ENCODE measurements around the gene ENGASE. TPM values are rescaled to one million over a fixed set of nuclear protein-coding genes. Genes with fewer than 3 reads are reported as not detected.

Gene ENGASE
- total RNA-seq, 1 donor from 2014 or later = 52.4 TPM

DNA sequence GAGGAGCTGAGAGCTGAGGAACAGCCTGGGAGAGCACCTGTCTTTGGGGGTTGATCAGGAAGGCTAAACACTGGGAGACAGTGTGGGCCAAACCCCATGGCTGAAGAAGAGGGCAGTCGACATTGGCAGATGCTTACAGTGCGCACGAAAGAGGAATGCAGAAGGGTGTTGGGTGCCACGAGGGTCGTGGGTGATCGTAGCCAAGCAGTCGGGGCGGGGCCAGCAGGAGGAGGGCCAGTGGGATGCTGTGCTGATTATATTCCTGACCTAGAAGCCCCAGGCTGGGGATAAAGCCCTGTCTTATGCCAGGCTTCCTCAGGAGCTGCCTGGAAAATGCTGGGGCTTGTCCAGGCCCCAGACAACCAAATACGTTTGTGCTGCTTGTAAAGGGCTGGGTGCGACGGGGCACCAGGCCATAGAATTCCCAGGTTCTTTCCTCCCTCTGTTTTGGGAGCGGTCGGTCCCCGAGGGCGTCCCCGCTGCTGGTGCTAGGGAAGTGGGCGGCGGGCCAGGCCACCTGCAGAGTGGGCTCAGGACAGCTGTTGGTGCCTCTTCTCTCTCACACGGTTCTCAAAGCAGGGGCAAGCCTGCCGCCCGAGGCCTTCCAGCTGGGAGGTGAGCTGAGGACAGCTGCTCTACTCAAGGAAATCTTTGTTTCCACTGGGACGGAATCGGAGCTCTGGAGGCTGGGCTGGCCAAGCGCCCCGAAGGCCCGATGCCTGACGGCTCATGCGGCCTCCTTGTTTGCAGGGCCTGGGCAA is 40.7 kb upstream of the ENGASE start:
- Mint-ChIP-seq H3K36me3 (ENCODE audit: low read depth) (no peaks in the 10 kb centered on the region), H3K27ac (no peak overlapping the region), H3K27me3 (peaks cover 9% of the 10 kb centered on the region), H3K9me3 (no peaks in the 10 kb centered on the region), H3K4me3 (no peak overlapping the region), H3K4me1 (no peaks in the 10 kb centered on the region)
- no peak for DNase-seq
- intact Hi-C loops (cut with micrococcal nuclease) = no loop called here

DNA sequence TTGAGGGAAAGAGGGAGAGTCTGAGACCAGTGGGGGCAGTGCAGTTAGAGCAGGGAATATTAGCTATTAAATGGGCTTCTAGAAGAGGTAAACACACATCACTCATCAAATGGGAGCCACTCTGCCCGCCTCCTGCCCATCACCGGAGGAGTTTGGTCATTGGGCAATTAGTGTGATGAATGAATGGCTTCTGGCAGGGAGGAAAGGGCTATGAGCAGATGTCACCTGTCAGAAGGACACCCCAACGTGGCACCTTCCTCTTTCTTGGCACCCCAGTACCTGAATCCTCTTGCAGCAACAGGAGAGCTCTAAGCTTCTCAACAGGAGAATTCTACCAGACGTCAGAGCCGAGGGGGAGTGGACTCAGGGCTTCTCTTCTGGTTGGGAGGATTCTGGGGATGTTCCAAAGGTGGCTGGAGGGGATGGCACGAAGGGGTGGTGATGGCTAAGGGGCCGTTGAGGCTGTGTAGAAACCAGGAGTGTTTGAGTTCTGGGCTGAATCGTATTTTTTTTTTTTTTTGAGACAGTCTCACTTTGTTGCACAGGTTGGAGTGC is 39.6 kb upstream of the ENGASE start:
- no peaks in the 10 kb centered on the region for H3K36me3 Mint-ChIP-seq (ENCODE audit: low read depth)
- no peaks in the 10 kb centered on the region for H3K4me1 Mint-ChIP-seq
- intact Hi-C loops (cut with micrococcal nuclease) = no loop called here
- H3K27me3 Mint-ChIP-seq = peaks cover 6% of the 10 kb centered on the region
- no peak overlapping the region for H3K4me3 Mint-ChIP-seq
- no peak overlapping the region for H3K27ac Mint-ChIP-seq
- DNase-seq = no peak
- no peaks in the 10 kb centered on the region for H3K9me3 Mint-ChIP-seq

DNA sequence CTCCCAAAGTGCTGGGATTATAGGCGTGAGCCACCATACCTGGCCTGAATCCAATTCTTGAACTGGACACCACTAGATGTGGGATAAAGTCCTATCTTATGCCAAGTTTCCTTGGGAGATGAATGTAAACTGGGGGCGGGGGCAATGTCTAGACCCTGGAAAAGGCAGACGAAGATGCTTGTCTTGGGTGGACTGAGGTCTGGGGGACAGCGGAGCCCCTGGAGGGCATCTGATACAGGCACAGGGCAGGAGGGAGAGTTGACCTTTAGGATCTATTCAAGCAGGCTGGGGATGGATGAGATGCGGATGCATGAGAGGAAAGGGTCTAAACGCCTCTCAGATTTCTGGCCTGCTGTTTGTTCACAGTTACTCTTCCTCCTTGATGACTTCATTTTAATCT is 38.9 kb upstream of the ENGASE start:
- Mint-ChIP-seq H3K27me3 (peaks cover 5% of the 10 kb centered on the region), H3K4me1 (no peaks in the 10 kb centered on the region), H3K27ac (no peak overlapping the region), H3K4me3 (no peak overlapping the region), H3K36me3 (ENCODE audit: low read depth) (no peaks in the 10 kb centered on the region), H3K9me3 (no peaks in the 10 kb centered on the region)
- no peak for DNase-seq
- intact Hi-C loops (cut with micrococcal nuclease) = no loop called here

DNA sequence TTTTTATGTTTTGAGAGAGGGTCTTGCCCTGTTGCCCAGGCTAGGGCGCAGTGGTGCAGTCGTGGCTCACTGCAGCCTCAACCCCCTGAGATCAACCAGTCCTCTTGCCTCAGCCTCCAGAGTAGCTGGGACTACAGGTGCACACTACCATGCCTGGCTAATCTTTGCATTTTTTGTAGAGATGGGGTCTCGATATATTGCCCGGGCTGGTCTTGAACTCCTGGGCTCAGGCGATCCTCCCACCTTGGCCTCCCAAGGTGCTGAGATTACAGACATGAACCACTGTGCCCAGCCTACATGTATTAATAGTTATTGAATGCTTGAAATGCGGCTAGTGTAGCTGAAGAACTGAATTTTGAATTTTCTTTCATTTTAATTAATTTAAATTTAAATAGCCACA is 38.4 kb upstream of the ENGASE start:
- no peak overlapping the region for H3K27ac Mint-ChIP-seq
- DNase-seq = no peak
- no peaks in the 10 kb centered on the region for H3K9me3 Mint-ChIP-seq
- H3K4me3 Mint-ChIP-seq = no peak overlapping the region
- peaks cover 5% of the 10 kb centered on the region for H3K27me3 Mint-ChIP-seq
- intact Hi-C loops (cut with micrococcal nuclease) = no loop called here
- no peaks in the 10 kb centered on the region for H3K4me1 Mint-ChIP-seq
- H3K36me3 Mint-ChIP-seq (ENCODE audit: low read depth) = no peaks in the 10 kb centered on the region

DNA sequence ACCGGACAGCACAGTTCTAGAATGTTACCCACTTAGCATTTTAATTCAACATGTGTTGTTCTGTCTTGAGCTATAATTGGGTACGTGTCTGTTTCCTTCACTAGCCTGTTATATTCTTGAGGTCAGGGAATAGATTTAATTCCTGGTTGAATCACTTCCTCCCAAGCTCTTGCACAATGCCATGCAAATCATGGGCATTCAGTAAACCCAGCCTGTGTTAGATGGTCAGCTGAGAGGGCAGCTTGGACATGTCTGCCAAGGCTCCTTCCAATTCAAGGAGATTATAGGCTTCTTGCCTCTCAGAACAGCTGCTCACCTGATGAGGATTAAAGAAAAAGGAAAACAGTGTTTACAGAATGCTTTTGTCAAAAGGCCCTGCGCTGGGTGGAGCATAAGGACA is 38.0 kb upstream of the ENGASE start:
- intact Hi-C loops (cut with micrococcal nuclease) = no loop called here
- no peaks in the 10 kb centered on the region for H3K9me3 Mint-ChIP-seq
- H3K36me3 Mint-ChIP-seq (ENCODE audit: low read depth) = no peaks in the 10 kb centered on the region
- H3K4me1 Mint-ChIP-seq = no peaks in the 10 kb centered on the region
- no peak overlapping the region for H3K27ac Mint-ChIP-seq
- peaks cover 5% of the 10 kb centered on the region for H3K27me3 Mint-ChIP-seq
- DNase-seq = no peak
- H3K4me3 Mint-ChIP-seq = no peak overlapping the region

DNA sequence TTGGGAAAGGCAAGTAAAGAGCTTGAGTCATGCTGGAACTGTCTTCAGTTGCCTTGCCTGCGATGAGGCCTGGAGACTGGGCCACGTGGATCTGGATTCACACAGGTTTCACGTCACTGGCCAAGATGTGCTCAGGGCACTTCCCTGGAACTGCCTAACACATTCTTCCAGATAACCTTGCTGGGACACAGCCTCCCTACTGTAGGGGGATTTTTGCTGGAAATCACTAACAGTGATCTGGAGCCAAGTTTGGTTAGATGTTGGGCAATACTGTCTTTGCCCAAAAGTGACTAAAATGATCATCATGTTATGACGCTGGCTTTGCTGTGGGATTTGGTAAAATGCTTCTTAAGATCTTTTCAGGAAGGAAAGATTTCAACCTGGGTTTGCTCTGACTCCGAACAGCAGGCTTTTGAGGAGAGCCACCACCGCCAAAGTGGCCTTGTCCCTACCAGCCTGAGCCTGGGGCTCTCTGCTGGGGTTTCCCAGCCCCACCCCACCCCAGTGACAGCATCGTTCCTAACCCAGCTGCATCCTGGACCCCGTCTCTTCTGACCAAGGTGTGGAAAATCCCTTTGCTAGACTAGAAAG is 36.0 kb upstream of the ENGASE start:
- intact Hi-C loops (cut with micrococcal nuclease) = no loop called here
- Mint-ChIP-seq H3K4me3 (no peak overlapping the region), H3K27ac (no peak overlapping the region), H3K27me3 (no peaks in the 10 kb centered on the region), H3K36me3 (ENCODE audit: low read depth) (no peaks in the 10 kb centered on the region), H3K9me3 (no peaks in the 10 kb centered on the region), H3K4me1 (no peaks in the 10 kb centered on the region)
- no peak for DNase-seq

DNA sequence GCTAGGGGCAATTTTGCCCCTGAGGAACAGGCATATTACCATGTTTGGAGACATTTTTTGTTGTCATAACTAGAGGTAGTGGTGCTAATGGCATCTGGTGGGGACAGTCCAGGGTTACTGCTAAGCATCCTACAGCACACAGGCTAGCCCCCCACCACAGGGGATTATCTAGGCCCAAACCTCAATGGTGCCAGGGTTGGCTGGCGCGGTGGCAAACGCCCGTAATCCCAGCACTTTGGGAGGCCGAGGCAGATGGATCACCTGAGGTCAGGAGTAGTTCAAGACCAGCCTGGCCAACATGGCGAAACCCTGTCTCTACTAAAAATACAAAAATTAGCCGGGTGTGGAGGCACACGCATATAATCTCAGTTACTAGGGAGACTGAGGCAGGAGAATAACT is 35.5 kb upstream of the ENGASE start:
- Mint-ChIP-seq H3K36me3 (ENCODE audit: low read depth) (no peaks in the 10 kb centered on the region), H3K9me3 (no peaks in the 10 kb centered on the region), H3K27ac (no peak overlapping the region), H3K27me3 (no peaks in the 10 kb centered on the region), H3K4me1 (no peaks in the 10 kb centered on the region), H3K4me3 (no peak overlapping the region)
- intact Hi-C loops (cut with micrococcal nuclease) = no loop called here
- no peak for DNase-seq

DNA sequence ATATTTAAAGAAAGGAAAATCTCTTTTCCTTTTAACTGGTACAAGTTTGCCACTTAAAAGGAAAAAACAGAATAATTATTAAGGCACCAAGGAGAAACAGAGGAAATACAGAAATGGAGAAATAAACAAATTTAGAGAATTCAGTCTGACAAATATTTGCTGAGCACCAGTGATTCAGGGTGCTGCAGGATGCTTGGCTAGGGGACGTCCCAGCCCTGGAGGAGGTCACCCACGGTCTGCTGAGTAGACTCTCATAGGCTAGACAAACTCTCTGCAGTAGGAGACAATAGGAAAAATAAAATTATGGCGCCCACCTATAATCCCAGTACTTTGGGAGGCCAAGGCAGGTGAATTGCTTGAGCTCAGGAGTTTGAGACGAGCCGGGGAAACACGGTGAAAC is 34.7 kb upstream of the ENGASE start:
- H3K27me3 Mint-ChIP-seq = no peaks in the 10 kb centered on the region
- H3K27ac Mint-ChIP-seq = no peak overlapping the region
- no peaks in the 10 kb centered on the region for H3K4me1 Mint-ChIP-seq
- H3K4me3 Mint-ChIP-seq = no peak overlapping the region
- no peaks in the 10 kb centered on the region for H3K36me3 Mint-ChIP-seq (ENCODE audit: low read depth)
- no peak for DNase-seq
- intact Hi-C loops (cut with micrococcal nuclease) = no loop called here
- H3K9me3 Mint-ChIP-seq = no peaks in the 10 kb centered on the region

DNA sequence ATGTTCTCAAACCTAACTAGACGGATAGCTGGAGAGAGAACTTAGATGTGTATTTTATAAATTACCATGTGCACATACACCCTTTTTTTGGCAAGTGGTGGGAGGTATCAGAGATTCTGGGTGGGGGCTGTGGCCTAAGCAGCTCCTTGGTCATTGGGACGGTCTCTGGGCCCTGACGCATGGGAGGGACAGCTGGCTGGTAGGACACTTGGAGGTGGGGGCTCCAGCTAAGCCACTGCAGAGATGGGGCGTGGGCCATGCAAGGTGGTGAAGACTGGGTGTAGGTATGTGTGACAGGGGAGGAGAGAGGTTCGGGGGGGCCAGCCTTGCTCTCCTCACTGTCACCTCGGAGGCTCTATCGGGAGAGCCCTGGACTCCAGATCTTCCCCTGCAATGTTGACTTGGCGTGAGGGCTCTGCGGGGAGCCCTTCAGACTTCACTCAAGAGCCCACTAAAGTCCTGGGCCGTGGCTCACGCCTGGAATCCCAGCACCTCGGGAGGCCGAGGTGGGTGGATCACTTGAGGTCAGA is 33.5 kb upstream of the ENGASE start:
- Mint-ChIP-seq H3K27ac (no peak overlapping the region), H3K9me3 (no peaks in the 10 kb centered on the region), H3K4me3 (no peak overlapping the region), H3K27me3 (no peaks in the 10 kb centered on the region), H3K36me3 (ENCODE audit: low read depth) (no peaks in the 10 kb centered on the region), H3K4me1 (no peaks in the 10 kb centered on the region)
- DNase-seq = no peak
- intact Hi-C loops (cut with micrococcal nuclease) = no loop called here

DNA sequence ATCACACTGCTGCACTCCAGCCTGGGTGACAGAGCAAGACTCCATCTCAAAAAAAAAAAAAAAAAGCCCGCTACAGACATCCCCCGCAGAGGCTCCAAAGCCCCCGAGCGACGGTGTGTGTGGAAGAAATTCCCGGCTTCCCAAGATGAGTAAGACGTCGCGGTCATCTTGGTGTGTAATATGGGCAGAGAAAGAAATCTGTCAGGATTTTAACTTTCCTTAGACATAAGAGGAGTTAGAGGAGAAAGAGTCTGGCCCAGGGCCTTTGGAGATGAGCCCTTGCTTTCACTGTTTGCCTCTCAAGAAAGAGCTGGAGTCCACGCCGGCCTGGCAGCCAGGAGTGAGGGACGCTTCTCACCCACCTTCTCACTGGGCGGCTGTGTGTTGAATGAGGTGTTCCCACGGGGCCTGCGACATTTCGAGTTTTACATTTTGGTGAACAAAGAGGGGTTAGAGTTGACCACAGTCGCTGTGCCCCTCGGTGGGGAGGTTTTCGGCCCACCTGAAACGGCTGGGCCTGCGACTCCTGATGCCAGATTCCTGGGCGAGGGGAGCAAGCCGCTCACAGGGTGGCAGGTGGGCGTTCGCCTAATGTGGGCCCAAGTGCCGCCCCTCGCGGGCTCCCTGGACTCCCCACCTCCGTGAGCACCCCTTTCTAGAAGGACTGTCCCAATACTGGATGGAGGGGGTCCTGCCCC is 32.8 kb upstream of the ENGASE start:
- Mint-ChIP-seq H3K27me3 (no peaks in the 10 kb centered on the region), H3K27ac (peak overlapping the region; percentile 45), H3K36me3 (ENCODE audit: low read depth) (no peaks in the 10 kb centered on the region), H3K4me3 (no peak overlapping the region), H3K9me3 (no peaks in the 10 kb centered on the region), H3K4me1 (no peaks in the 10 kb centered on the region)
- DNase-seq = no peak
- intact Hi-C loops (cut with micrococcal nuclease) = no loop called here

DNA sequence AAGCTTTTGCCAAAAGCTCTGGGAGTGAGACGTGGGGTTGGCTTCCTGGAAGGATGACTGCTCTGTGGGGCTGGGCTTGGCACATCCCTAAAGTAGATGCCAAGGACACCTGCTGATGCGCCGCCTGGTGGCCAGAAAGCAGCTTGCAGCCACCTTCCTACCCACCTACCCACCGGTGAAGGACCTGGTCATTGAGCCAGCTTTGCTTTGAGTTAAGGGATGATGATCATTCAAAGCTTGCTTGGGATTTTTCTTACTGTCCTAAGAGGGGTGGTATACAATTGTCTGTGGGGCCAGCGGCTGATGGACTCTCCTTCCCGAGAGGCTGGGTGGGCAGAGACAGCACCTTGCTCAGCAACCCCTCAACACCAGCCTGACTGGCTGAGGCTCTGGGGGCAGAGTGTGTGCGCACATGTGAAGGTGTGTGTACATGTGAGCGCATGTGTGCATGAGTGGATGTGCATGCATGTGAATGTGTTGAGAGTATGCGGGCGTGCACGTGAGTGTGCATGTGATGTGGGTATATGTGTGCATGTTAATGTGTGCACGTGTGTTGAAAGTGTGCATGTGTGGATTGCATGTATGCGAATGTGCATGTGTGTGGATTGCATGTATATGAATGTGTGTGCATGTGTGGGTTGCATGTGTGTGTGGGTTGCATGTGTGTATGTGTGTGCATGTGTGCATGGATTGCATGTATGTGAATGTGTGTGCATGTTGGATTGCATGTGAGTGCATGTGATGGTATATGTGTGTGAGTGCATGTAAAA is 32.0 kb upstream of the ENGASE start:
- no peaks in the 10 kb centered on the region for H3K36me3 Mint-ChIP-seq (ENCODE audit: low read depth)
- DNase-seq = peak; percentile 84
- no peaks in the 10 kb centered on the region for H3K9me3 Mint-ChIP-seq
- intact Hi-C loops (cut with micrococcal nuclease) = no loop called here
- H3K4me3 Mint-ChIP-seq = no peak overlapping the region
- no peak overlapping the region for H3K27ac Mint-ChIP-seq
- no peaks in the 10 kb centered on the region for H3K4me1 Mint-ChIP-seq
- no peaks in the 10 kb centered on the region for H3K27me3 Mint-ChIP-seq

DNA sequence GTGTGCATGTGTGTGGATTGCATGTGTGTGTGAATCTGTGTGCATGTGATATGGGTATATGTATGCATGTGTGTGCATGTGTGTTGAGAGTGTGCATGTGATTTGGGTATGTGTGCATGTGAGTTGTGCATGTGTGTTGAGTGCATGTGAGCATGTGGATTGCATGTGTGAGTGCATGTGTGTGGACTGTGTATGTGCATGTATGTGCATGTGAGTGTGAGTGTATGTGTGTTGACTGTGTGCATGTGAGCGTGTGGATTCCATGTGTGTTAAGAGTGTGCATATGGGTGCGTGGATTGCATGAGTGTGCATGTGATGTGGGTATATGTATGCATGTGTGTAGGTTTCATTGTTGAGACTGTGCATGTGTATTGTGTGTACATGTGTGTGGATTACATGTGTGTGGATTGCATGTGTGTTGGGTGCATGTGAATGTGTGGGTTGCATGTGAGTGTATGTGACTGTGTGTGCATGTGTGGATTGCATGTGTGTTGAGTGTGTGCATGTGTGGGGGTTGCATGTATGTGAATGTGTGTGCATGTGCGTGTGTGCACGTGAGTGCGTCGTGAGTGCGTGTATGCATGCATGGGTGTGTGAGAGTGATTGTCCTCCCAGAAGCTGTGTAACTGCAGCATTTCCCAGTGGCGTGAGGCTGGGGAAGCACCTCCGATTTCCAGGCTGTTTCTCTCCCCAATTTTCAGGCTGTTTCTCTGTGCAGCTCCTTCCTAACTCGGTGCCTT is 31.3 kb upstream of the ENGASE start:
- no peaks in the 10 kb centered on the region for H3K36me3 Mint-ChIP-seq (ENCODE audit: low read depth)
- no peaks in the 10 kb centered on the region for H3K4me1 Mint-ChIP-seq
- intact Hi-C loops (cut with micrococcal nuclease) = no loop called here
- H3K27me3 Mint-ChIP-seq = no peaks in the 10 kb centered on the region
- H3K9me3 Mint-ChIP-seq = no peaks in the 10 kb centered on the region
- DNase-seq = no peak
- H3K27ac Mint-ChIP-seq = no peak overlapping the region
- no peak overlapping the region for H3K4me3 Mint-ChIP-seq

DNA sequence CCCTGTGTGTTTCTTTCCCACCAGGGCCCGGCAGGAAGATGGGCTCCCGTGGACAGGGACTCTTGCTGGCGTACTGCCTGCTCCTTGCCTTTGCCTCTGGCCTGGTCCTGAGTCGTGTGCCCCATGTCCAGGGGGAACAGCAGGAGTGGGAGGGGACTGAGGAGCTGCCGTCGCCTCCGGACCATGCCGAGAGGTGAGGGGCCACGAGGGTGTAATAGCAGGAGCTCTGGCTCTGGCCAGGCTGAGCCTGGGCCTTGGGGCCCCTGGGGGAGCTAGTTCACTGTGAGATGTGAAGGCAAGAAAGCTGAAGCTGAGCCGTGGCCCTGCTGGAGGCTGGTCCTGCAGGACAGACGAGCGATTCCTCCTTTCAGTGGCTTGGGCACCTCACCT is 30.7 kb upstream of the ENGASE start:
- Mint-ChIP-seq H3K4me1 (no peaks in the 10 kb centered on the region), H3K36me3 (ENCODE audit: low read depth) (no peaks in the 10 kb centered on the region), H3K4me3 (no peak overlapping the region), H3K27ac (no peak overlapping the region), H3K9me3 (no peaks in the 10 kb centered on the region), H3K27me3 (no peaks in the 10 kb centered on the region)
- intact Hi-C loops (cut with micrococcal nuclease) = no loop called here
- no peak for DNase-seq

Data from activated CD4-positive, alpha-beta T cell treated with anti-CD3 and anti-CD28 coated beads, Interleukin-2, amount 10 ng/mL, durations not matched to agents 24 days and 14 days (primary cell).